HG03175 (cell line): ENCODE data around the gene MICU1.
"Not testable (repeated sequence)": the region's sequence is repeated elsewhere in the genome, so short reads cannot be mapped to it uniquely, and the experiment has no call there.

Experiments
- ATAC-seq: cut with Tn5 transposase; IDR thresholded peaks from one replicate; pipeline ENCODE4 v1.9.1; 2021; ENCODE audit warnings: mild to moderate bottlenecking, moderate library complexity; ENCODE audit not compliant: unreplicated experiment

The MICU1 gene

DNA sequence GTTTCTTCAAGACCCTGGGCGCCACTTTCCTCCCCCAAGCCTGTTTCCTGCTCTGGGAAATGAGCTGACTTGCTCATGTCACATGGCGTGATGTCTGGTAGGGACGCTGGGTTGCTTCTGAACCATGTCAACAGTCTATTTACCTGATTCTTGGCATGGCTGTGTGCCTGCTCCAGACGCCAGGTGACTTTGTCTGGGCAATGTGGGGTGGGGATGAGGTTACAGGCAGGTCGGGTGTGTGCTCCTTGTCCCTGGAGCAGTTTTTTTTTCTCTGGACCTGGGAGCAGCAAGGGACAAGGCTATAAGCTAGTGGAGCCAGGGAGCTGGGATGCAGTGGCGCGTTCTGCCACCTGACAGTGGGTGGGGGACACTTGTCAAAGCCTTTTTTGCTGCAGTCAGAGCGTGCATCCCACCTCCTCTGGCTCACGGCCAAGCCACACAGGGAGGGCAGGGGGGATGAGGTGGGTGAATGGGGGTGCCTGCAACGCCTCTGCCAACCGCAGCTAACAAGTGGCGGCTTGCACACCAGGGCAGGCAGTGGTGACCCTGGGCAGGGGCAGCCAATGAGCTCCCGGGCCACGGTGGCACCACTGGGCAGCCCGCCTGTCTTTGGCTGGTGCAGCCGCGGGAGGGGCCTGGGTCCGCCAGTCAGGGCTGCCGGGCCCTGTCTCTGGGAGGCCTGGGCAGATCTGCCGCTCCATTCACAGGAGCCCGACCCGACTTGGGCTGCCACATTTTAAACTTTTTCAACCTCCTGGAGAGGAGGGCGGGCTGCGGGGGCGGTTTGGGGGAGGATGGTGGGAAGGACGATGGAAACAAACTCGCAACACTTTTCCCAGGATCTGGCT lies 294.1 kb downstream of the MICU1 start:
- ATAC-seq = peak; percentile 57

- ATAC-seq = no peak
These were observed 295.8 kb downstream of the MICU1 start for GRCh38 chr10:72330069-72330426.

DNA sequence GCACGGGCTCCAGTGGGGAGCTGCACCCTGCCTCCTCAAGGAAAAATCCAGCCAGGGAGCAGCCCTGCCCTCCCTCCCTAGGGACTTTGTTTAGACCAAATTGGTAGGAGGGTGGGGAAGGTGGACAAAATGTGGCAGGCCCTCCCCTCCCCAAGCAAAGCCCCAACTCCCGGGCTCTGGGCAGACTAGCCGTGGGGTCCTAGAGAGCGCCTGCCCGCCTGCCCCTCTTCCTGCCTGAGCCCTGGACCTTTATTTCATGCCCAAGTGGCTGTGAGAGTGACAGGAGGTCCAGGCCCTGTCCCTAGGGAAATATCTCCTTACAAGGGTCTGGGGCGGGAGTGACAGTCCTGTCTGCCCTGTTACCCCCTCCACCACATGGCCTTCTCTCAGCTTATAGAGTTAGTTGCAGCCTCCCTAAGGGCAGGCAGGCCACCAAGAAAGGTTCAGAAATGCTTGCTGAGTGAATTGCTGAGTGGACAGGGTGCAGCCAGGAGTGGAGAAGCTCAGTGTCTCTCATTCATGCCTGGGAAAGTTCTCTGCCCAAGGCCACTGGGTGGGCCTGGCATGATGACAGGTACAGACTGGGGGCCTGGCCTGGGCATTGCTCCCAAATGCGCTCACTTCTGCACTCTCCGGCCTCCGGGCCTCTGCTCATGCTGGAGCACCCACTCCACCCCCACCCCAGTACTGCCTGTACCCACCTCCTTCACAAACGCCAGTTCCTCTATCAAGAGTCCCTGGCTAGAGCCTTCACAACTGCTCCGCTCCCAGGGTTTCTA lies 296.4 kb downstream of the MICU1 start:
- no peak for ATAC-seq

GRCh38 chr10:72328829-72329204 lies 297.1 kb downstream of the MICU1 start:
- ATAC-seq = no peak

DNA sequence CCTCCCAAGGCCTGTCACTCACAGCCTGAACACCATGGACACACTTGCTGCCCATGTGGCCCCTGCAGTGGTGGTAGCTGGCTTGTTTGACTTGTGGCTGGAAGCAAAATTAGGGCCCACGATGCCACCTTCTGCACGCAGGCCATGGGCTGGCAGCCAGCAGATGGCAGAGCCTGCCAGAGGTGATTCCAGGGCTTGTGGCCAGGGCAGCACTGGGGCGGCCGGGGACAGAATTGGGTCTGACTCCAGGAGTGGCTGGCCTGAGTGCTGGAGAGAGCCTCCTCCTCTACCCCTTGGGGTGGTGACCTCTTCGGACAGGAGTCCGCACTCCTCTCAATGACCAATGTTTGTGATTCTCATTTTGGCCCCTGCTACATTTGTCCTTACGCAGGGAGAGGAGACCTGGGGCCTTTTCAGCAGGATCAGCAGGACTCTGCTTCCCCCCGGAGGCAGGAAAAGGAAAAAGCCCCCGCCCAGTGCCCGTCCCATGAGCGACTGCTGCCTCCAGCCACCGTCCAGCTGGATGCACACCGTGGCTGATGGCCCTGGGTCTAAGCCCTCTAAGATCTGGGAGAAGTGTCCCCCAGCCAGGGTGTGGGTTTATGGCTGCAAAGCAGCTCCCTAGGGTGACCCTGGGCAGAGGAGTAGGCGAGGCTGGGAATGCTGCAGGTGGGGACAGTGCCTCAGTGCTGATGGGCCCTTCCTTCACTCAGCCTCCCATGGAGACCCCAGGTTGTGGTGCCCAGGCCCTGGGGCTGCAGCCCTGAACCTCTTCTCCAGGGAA lies 297.6 kb downstream of the MICU1 start:
- no peak for ATAC-seq

DNA sequence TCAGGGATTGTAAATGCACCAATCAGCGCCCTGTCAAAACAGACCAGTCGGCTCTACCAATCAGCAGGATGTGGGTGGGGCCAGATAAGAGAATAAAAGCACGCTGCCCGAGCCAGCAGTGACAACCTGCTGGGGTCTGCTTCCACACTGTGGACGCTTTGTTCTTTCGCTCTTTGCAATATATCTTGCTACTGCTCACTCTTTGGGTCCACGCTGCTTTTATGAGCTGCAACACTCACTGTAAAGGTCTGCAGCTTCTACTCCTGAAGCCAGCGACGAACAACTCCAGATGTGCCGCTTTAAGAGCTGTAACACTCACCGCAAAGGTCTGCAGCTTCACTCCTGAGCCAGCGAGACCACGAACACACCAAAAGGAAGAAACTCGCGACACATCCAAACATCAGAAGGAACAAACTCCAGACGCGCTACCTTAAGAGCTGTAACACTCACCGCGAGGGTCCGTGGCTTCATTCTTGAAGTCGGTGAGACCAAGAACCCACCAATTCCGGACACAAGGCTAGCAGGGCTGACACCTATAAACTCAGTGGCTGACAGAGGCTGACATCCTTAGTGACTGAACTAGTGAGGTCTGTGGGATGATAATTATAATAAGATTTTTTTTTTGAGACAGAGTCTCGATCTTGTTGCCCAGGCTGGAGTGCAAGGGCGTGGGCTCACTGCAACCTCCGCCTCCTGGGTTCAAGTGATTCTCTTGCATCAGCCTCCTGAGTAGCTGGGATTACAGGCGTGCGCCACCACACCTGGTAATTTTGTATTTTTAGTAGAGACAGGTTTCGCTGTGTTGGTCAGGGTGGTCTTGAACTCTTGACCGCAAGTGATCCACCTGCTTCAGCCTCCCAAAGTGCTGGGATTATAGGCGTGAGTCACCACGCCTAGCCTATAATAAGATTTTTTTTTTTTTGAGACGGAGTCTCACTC lies 298.9 kb downstream of the MICU1 start:
- ATAC-seq = not testable (repeated sequence)

- ATAC-seq = not testable (repeated sequence)
These were observed 300.4 kb downstream of the MICU1 start for GRCh38 chr10:72325243-72326175.

DNA sequence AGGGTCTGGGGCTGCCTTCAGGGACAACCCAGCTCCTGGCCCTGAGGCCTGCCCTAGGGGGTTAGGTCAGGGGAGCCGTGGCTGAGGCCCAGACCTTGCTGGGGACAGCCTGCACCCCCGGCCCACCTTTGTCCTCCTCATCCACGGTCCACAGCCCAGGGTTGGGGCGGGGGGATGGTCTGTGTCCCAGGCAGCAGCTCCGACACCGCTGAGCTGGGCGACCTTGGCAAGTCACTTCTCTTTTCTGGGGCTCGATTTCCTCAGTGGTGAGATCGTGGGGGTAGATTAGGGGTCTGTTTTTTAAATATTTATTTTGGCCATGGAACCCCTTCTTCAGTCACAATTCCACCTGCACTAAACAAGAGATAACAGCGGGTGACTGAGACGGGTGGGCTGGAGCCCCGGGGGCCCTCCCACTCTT lies 302.1 kb downstream of the MICU1 start:
- no peak for ATAC-seq

DNA sequence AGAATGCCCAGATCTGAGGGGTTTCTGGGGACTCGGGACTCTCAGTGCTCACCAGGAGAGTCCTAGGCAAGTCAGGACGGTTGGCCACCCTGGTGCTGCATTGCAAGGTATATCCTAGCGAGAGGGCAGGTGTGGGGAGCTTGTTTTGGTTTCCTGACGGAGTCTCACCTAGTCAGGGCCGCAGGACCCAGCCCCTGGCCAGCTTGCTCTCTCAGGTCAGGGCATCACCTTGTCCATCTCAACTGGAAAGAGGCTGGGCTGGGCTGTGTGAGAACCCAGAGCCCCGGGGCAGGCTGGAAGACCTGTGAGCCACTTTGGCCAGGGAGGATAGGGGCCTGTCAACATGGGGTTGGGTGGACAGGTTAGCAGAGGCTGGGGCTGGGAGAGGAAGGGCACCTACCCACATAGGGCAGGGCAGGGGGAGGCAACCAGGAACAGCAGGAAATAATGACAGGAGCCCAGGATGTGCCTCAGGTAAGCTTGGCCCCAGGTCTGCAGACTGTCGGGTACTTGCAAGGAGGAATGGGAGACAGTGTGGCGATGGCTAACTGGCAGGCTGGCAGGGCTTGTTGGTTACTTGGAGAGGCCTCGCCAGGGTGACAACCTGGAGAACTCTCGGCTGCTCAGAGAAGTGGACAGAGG lies 302.6 kb downstream of the MICU1 start:
- no peak for ATAC-seq

DNA sequence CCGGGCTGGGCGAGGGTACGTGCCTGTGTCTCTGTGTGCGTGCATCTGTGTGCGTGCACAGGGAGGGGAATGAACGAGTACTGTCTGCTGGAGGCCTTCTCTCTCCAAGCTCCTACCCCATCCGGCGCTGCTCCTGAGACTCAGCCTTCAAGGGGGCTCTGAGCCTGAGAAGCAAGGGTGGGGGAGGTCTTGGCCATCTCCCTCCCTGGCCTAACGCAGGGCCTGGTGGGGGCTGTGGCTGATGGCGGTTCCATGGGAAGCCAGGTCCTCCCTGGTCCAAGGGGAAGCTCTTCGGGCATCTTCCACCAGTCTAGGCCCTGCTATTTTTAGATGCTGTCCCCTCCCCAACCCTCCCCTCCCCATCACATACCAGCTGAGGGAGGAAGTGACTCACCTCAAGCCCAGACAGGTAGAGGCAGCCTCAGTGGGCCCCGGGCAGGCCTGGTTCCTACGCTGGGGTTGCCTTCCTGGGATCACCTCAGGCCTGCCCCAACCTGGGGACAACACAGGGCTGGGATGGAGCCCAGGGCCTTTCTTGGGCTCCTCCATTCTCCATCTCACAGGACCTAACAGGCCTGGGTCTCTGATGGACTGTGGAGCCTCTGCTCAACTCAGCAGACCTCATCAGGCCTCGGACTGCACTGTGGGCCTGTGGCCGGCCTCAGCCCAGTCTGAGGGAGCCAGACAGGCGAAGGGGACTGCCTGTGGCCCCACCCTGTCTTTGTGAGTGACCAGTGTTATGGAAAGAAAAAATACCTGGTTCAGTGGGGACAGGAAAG lies 303.4 kb downstream of the MICU1 start:
- ATAC-seq = no peak

DNA sequence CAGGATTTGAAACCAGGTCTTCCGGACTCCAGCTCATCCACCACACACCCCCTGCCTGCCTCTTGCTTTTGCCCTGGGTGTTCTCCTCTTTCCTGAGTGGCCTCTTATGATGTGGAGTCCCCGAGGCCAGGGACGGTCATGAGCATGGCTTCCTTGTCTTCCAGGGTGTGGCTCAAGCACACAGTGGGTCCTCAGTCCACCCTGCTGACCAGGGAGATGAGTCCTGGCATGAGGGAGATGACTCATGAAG lies 303.9 kb downstream of the MICU1 start:
- ATAC-seq = no peak

GRCh38 chr10:72321248-72322029 lies 304.4 kb downstream of the MICU1 start:
- no peak for ATAC-seq

DNA sequence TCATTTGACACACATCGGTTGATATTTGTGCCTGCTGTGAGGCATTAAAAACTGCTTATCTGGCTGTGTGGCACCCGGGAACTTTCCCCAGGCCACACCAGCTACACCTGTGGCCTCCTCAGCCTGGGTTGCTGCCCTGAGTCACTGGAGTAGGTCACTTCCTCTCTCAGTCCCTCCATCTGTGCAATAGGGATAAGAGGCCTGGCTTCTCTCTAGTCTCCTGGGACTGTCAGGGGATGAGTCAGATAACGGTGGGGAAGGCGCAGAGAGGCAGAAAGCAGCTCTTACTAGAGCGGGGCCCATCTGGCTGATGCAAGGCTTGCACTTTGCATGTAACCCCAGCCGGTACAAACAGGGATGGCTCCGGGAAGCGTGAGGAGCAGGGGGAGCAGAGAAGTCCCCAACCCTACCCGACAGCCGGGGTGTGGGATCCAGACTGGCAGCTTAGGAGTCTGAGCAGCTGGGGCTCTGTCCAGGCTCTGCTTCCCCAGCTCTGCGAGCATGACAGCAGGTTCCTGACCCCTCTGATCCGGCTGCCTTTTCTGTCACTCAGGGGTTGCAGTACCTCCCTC lies 305.1 kb downstream of the MICU1 start:
- peak; percentile 66 for ATAC-seq

- ATAC-seq = peak; percentile 54
These were observed 306.2 kb downstream of the MICU1 start for GRCh38 chr10:72319416-72320254.

- no peak for ATAC-seq
These were observed 307.2 kb downstream of the MICU1 start for GRCh38 chr10:72318418-72319262.
